Tibial artery (tissue), 4 donors: Measurements from ENCODE around the gene KRT36.

ENCODE experiments used
- DNase-seq, 2 donors: peaks; one replicate each; pipeline ENCODE4 v3.0.0-alpha.2; 2019
- H3K27ac ChIP-seq, 2 donors: fragments of 200-600 bp; sonication (generic) in 1 of 2; 1 replicate in 1 of 2; 2 replicates in 1 of 2; pipeline ENCODE4 v1.5.1; 2018 to 2019; ENCODE audit warnings: mild to moderate bottlenecking in 1 of 2
- H3K27me3 ChIP-seq, 2 donors: fragments of 200-600 bp; sonication (generic) in 1 of 2; one replicate each; pipeline versions ENCODE4 v1.5.1 to v1.6.0; 2016 to 2019
- H3K36me3 ChIP-seq, 3 donors: fragments of 200-600 bp; sonication (generic) in 2 of 3; one replicate each; pipeline ENCODE4 v1.5.1; 2016 to 2019; ENCODE audit warnings: mild to moderate bottlenecking in 2 of 3
- H3K4me1 ChIP-seq, 4 donors: fragments of 200-600 bp; sonication (generic) in 2 of 4; 1 replicate in 3 of 4; 2 replicates in 1 of 4; pipeline ENCODE4 v1.5.1; 2016 to 2019
- H3K4me3 ChIP-seq, 2 donors: fragments of 200-600 bp; sonication (generic) in 1 of 2; 1 replicate in 1 of 2; 2 replicates in 1 of 2; pipeline ENCODE4 v1.5.1; 2018 to 2019; ENCODE audit warnings: mild to moderate bottlenecking in 2 of 2
- H3K9me3 ChIP-seq, 3 donors: fragments of 200-600 bp; sonication (generic) in 1 of 3; one replicate each; pipeline ENCODE4 v1.5.1; 2016 to 2019
- intact Hi-C: fragments of 100-400 bp; cut with DNase I; formaldehyde crosslinking; loops from one replicate; pipeline ENCODE4 v1.15.0; 2023; ENCODE audit warnings: low total_unique reads
- TF ChIP-seq, protein P1 (sequence below), 2 experiments: fragments of 200-600 bp in 1 of 2; fragments of 450-650 bp in 1 of 2; IDR thresholded peaks; one replicate each; pipeline ENCODE4 v1.5.1; 2017 to 2019; ENCODE audit warnings: antibody characterized with exemption in 2 of 2, mild to moderate bottlenecking in 1 of 2, moderate library complexity in 1 of 2

The KRT36 gene

DNA sequence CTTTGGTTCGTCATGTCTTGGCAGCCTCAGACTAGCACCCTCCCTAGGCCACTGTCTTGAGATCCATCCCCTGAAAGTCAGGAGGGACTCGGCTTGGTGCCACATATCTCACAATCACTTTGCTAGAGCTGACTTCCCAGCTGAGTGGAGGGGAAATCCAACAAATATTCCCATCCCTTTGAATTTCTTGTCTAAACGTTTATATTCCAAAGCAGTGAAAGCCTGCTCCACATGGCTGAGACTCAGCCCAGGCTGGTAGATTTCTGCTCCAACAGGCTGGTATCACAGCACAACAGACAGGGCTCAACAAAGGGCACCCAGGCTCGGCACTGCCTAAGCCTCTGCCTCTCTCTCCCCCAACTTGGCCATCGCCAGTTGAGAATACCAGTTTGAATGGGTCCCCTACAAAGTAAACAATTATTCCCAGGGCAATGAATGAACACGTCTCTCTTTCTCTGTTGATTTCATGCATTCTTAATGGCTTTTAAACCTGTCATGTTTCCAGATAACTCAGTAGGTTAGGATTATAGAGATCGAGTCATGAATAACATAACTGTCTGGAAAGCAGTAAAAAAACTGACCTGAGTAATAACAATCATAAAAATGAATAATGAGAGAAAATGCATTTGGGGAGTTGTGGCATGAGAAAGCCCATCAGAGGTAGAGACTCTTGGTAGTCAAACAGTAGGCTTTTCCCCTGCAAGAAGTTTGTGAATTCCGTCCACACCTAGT lies 14.7 kb upstream of the KRT36 start:
- Histone ChIP-seq H3K9me3 (no peaks in the 10 kb centered on the region), H3K4me1 (no peaks in the 10 kb centered on the region), H3K4me3 (no peak overlapping the region), H3K27ac (no peak overlapping the region), H3K27me3 (peaks cover 0 to 9% of the 10 kb centered on the region in 2 donors), H3K36me3 (no peaks in the 10 kb centered on the region)
- DNase-seq, result no peak
- intact Hi-C loops, result no loop called here
- TF ChIP-seq, protein P1, sequence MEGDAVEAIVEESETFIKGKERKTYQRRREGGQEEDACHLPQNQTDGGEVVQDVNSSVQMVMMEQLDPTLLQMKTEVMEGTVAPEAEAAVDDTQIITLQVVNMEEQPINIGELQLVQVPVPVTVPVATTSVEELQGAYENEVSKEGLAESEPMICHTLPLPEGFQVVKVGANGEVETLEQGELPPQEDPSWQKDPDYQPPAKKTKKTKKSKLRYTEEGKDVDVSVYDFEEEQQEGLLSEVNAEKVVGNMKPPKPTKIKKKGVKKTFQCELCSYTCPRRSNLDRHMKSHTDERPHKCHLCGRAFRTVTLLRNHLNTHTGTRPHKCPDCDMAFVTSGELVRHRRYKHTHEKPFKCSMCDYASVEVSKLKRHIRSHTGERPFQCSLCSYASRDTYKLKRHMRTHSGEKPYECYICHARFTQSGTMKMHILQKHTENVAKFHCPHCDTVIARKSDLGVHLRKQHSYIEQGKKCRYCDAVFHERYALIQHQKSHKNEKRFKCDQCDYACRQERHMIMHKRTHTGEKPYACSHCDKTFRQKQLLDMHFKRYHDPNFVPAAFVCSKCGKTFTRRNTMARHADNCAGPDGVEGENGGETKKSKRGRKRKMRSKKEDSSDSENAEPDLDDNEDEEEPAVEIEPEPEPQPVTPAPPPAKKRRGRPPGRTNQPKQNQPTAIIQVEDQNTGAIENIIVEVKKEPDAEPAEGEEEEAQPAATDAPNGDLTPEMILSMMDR (IDR thresholded peaks at IDR 0.05), result no peak

DNA sequence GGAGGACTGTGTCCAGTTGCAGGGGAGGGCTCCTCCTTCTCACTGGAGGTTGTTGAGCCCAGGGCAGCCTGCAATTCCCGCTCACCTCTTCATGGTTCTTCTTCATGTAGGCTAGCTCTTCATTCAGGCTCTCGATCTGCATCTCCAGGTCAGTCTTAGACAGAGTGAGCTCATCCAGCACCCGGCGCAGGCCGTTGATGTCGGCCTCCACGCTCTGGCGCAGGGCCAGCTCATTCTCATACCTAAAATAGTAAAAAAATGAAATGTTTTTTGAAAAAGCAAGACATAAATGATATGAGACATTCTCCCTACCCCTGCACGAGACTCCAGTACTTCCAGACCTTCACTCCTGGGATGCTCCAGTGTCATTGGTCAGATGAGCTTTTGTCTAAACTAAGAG lies 13.5 kb upstream of the KRT36 start:
- Histone ChIP-seq H3K9me3 (no peaks in the 10 kb centered on the region), H3K27ac (no peak overlapping the region), H3K36me3 (no peaks in the 10 kb centered on the region), H3K4me1 (no peaks in the 10 kb centered on the region), H3K27me3 (peaks cover 0 to 14% of the 10 kb centered on the region in 2 donors), H3K4me3 (no peak overlapping the region)
- intact Hi-C loops, result no loop called here
- DNase-seq, result no peak
- TF ChIP-seq, protein P1 (IDR thresholded peaks at IDR 0.05), result no peak

GRCh38 chr17:41500131-41500911 lies 10.6 kb upstream of the KRT36 start:
- Histone ChIP-seq H3K27ac (no peak overlapping the region), H3K4me3 (no peak overlapping the region), H3K9me3 (no peaks in the 10 kb centered on the region), H3K36me3 (no peaks in the 10 kb centered on the region), H3K4me1 (no peaks in the 10 kb centered on the region), H3K27me3 (peaks cover 0 to 21% of the 10 kb centered on the region in 2 donors)
- intact Hi-C loops, result no loop called here
- no peak for DNase-seq
- TF ChIP-seq, protein P1 (IDR thresholded peaks at IDR 0.05), result no peak

- no peak overlapping the region for H3K27ac ChIP-seq
- TF ChIP-seq, protein P1 (IDR thresholded peaks at IDR 0.05), result no peak
- H3K27me3 ChIP-seq, result peaks cover 0 to 21% of the 10 kb centered on the region in 2 donors
- intact Hi-C loops, result no loop called here
- no peak overlapping the region for H3K4me3 ChIP-seq
- DNase-seq, result no peak
- no peaks in the 10 kb centered on the region for H3K9me3 ChIP-seq
- no peaks in the 10 kb centered on the region for H3K4me1 ChIP-seq
- H3K36me3 ChIP-seq, result no peaks in the 10 kb centered on the region
Measured at GRCh38 chr17:41499714-41500113, 10.0 kb upstream of the KRT36 start.

DNA sequence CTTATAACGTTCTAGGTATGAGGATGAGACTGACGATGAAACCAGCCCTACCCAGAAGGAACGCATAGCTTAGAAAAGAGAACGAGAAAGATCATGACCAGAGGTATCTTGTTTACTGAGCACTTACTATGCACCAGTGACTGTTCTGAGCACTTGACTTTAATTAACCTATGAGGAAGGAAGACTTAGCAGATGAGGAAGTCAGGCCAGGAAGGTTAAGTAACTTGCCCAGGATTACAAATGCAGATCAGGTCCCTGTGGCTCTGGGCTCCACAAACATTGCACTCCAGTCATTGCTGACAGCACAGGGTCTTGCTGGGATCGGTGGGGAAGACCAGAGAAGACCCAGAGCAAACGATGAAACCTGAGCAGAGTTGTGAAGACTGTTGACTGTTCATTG lies 8.6 kb upstream of the KRT36 start:
- DNase-seq, result no peak
- Histone ChIP-seq H3K4me1 (no peaks in the 10 kb centered on the region), H3K27ac (no peak overlapping the region), H3K9me3 (no peaks in the 10 kb centered on the region), H3K4me3 (no peak overlapping the region), H3K36me3 (no peaks in the 10 kb centered on the region), H3K27me3 (peaks cover 0 to 21% of the 10 kb centered on the region in 2 donors)
- intact Hi-C loops, result no loop called here
- TF ChIP-seq, protein P1 (IDR thresholded peaks at IDR 0.05), result no peak
